Measurements from ENCODE around the gene SKAP2. TPM values are rescaled to one million over a fixed set of nuclear protein-coding genes. Genes with fewer than 3 reads are reported as not detected.

SKAP2 gene
- total and polyA plus RNA-seq, 2 of the 4 experiments (the other 2 are of a cell fraction), result 5.7 to 7.4 TPM

- no peaks in the 10 kb centered on the region for H3K27me3 ChIP-seq (ENCODE audit: control insufficient read depth, insufficient read depth, low read length)
- no TSS peak for BruUV-seq (replicated peaks)
- H4K8ac ChIP-seq (ENCODE audit: low read depth in 2 of 2, low read length in 2 of 2), result no peak overlapping the region
- no peak overlapping the region for H3K56ac ChIP-seq (ENCODE audit: extremely low read depth, insufficient read depth, low read length)
- no peaks in the 10 kb centered on the region for H3K4me1 ChIP-seq (ENCODE audit: control insufficient read depth, insufficient read depth, low read length)
- no peaks in the 10 kb centered on the region for H3K36me3 ChIP-seq (ENCODE audit: control insufficient read depth, insufficient read depth, low read length)
- no peak overlapping the region for H2BK120ac ChIP-seq (ENCODE audit: low read depth, low read length)
- H2BK5ac ChIP-seq (ENCODE audit: low read depth, low read length, poor library complexity, severe bottlenecking), result no peak overlapping the region
- H3K9ac ChIP-seq (ENCODE audit: low read depth, low read length), result no peak overlapping the region
- no peak overlapping the region for H3K14ac ChIP-seq (replicated peaks; ENCODE audit: low read depth, low read length)
- H2AFZ ChIP-seq (replicated peaks; ENCODE audit: low read length, poor library complexity), result no peak overlapping the region
- H3K9me3 ChIP-seq (ENCODE audit: control insufficient read depth, insufficient read depth, low read length), result no peaks in the 10 kb centered on the region
- H3K27ac ChIP-seq (ENCODE audit: insufficient read depth, low read length), result no peak overlapping the region
- no peak overlapping the region for H3K23ac ChIP-seq (ENCODE audit: low read depth, low read length)
- no peak overlapping the region for H3K4me3 ChIP-seq (ENCODE audit: insufficient read depth, low read depth, low read length)
- peaks cover 0 to 6% of the 10 kb centered on the region in 2 experiments; a peak in 1 of 4 replicates for H3K79me1 ChIP-seq (ENCODE audit: low read depth in 1 of 2, low read length in 2 of 2)
- H4K5ac ChIP-seq (ENCODE audit: low read depth, low read length), result no peak overlapping the region
- dilution Hi-C loops (cut with HindIII; ENCODE audit: low sequenced_read_pairs, unreplicated experiment) (no loop called here), in situ Hi-C loops (cut with MboI; ENCODE audit: low sequenced_read_pairs) (no loop called here), intact Hi-C loops (cut with micrococcal nuclease) (no loop called here)
- H3K9me1 ChIP-seq (ENCODE audit: insufficient read depth, low read length), result 0 out of 2 replicates have a peak, but pooled peaks cover 3% of the 10 kb centered on the region
- no peak overlapping the region for H4K91ac ChIP-seq (ENCODE audit: insufficient read depth, low read depth, low read length)
- H2BK20ac ChIP-seq (ENCODE audit: low read depth, low read length), result no peak overlapping the region
- no peak overlapping the region for H3K4me2 ChIP-seq (ENCODE audit: low read depth, low read length)
- H2AK9ac ChIP-seq (replicated peaks; ENCODE audit: low read depth, low read length, poor library complexity), result no peak overlapping the region
- no peaks in the 10 kb centered on the region for H4K20me1 ChIP-seq (ENCODE audit: insufficient read depth, low read length)
- H2BK15ac ChIP-seq (ENCODE audit: low read depth, low read length), result no peak overlapping the region
- CTCF ChIA-PET, result no interaction called here
- H2AK5ac ChIP-seq (ENCODE audit: low read depth, low read length), result no peak overlapping the region
- H3K18ac ChIP-seq (ENCODE audit: low read depth, low read length), result no peak overlapping the region
- TF ChIP-seq MXI1 (IDR thresholded peaks at IDR 0.05; ENCODE audit: borderline replicate concordance, low read depth, low read length), result no peak
- TF ChIP-seq CHD1 (IDR thresholded peaks at IDR 0.05; ENCODE audit: low read depth, low read length), result no peak
- H3K4ac ChIP-seq (ENCODE audit: low read depth, low read length), result no peak overlapping the region
- POLR2A ChIA-PET (ENCODE audit: unreplicated experiment), result no interaction called here
- DNase-seq (no peak), ATAC-seq (ENCODE audit: low read depth) (no peak)
- no CpG with 5 or more reads among the region's 2 CpGs for WGBS, 2 experiments (ENCODE audit: extremely low coverage in 2 of 2, insufficient read length in 1 of 2)
Observed at GRCh38 chr7:26794541-26794940, 69.8 kb downstream of the SKAP2 start.
